SW 1271 (cell line): ENCODE measurements around the gene MFSD6L.
"Not testable (repeated sequence)": the region's sequence is repeated elsewhere in the genome, so short reads cannot be mapped to it uniquely, and the experiment has no call there.

Experiments used
- DNase-seq, 2 experiments: peaks; one replicate each; lab custom pipeline; 2025; lab: John Stamatoyannopoulos, UW

MFSD6L gene

GRCh38 chr17:8825802-8826201, 26.6 kb upstream of the MFSD6L start:
- DNase-seq: no peak

DNA sequence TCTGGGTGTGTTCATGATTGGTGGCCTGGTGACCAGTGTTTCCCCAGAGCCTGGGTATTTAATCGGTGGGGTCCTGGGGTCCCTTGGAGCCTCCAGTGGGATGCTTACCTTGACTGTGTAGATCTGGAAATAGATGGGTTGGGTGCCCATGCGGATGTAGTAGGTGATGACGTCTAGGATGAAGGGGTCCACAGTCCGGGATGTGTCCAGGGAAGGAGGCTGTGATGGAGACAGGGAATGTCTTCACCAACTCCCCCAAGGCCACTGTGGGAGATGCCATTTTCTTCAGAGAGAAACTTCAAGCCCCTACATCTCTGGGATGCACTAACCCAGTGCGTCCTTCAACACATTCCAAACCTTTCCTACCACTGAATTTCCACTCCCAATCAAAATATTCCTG, 24.1 kb upstream of the MFSD6L start:
- no peak for DNase-seq

GRCh38 chr17:8822401-8823035, 23.4 kb upstream of the MFSD6L start:
- no peak for DNase-seq

GRCh38 chr17:8821446-8822105, 22.4 kb upstream of the MFSD6L start:
- no peak for DNase-seq

DNA sequence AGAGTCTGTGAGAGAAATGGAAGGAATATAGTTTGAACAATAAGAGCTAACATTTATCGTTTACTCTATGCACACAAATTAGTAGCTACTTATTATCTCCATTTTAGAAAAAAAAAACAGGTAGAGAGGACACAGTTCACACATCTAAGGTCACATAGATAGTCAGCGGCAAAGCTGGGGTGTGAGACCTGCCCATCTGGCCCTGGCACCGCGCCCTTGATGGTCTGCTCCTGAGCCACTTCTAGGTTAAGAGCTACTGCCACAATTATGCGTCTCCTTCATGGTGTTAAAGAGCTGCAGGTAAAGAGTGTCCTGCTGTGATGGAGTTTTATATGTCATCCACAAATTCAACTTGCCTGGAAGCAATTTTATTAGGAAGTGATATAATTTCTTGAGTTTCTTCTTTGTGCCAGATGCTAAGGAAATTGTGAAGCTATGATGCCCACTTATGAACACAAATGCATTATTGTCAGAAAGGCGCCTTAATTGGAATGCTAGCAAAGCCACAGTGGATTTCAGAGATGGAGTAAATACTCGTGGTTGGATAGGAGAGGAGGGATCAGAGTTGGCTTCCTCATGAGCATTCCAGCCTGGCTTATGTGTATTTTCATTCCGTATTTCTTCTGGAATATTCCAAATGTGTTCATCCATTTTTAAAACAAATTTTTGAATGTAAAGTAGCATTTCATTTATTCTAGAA, 21.3 kb upstream of the MFSD6L start:
- no peak for DNase-seq

DNA sequence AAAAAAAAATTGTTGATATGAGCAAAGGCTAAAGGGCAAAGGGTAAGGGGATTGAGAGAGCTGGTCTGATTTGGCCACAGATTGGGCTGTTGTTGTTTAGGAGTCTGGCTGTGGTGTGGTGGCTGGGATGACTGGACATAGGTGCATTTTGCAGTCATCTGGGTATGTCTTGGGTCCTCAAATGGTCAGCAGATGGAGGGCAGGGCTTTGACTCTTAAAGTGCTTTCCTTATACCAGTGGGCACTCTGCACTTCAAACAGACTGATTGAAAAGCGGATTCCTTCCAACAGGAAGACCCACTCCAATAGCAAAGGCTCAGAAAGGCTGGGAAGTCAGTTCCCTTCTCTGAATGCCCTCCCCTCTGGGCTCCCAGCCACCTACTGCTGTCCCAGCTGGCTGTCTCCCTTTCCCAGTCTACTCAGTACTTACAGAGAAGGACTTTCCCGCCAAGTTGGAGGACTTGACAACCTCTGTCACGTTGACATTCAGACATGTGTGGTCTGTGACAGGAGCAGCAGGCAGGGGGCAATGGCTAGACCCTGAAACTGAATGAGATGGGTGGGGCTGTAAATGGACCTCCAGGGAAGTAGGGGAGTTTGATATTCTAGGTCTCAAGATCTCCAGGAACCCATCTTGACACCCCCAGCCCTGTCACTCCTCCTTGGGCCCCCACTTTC, 19.6 kb upstream of the MFSD6L start:
- no peak for DNase-seq

GRCh38 chr17:8818047-8818446, 18.9 kb upstream of the MFSD6L start:
- DNase-seq: no peak

- no peak for DNase-seq
These were observed 7.9 kb upstream of the MFSD6L start for GRCh38 chr17:8806926-8807550.

- DNase-seq: no peak
These were observed 7.2 kb upstream of the MFSD6L start for GRCh38 chr17:8806253-8806925.

DNA sequence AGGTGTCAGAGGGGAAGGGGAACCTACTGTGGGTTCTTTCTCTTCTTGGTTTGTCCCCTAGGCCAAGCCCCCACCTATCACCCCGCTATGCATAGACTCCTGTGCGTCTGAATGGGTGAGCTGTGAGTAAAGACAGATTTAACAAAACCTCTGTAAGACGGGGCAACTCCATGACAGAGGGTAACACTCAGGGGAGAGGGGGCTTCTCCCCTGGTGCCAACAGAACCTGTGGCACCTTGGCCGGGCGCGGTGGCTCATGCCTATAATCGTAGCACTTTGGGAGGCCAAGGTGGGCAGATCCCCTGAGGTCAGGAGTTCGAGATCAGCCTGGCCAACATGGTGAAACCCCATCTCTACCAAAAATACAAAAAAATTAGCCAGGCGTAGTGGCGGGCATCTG, 6.2 kb upstream of the MFSD6L start:
- not testable (repeated sequence) for DNase-seq

DNA sequence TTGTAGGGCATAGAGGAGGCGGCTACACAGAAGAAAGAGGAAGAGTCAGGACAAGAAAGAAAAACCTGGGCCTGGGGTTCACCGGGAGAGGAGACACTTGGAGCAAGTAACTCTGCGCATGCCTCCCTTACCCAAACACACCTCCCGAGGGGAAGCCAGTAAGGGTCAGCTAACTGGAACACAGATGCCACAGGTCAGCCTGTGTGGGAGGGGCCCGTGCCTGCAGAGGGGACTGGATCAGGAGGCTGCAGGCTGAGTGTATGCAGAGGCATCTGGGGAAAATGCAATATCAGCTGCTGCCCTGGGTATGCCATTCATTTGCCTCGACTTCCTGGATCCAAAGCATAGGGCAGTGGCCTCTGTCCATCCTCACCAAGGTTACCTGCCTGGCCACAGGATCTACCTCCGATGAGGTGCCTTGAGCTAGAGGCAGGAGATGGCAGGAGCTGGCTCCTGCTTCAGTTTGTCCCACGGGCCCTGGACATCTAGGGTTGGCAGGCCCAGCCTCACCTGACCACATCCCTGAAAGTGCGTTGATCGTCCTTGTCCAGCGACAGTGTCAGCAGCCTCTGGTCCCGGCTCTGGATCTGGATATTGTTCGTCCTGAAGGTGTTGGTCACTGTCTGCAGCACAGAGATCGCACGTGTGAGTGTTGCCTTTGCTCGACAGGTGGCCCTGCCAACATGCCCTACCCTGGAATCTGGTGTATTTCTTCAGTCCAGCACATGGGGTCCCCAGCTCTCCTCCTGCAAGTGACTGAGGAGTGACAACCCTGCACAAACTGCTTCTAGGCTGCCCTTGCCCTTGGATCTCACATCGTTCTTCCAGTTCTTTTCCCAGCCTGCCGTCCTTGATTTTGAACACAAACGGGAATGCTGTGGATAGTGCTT, 4.6 kb upstream of the MFSD6L start:
- DNase-seq: no peak

DNA sequence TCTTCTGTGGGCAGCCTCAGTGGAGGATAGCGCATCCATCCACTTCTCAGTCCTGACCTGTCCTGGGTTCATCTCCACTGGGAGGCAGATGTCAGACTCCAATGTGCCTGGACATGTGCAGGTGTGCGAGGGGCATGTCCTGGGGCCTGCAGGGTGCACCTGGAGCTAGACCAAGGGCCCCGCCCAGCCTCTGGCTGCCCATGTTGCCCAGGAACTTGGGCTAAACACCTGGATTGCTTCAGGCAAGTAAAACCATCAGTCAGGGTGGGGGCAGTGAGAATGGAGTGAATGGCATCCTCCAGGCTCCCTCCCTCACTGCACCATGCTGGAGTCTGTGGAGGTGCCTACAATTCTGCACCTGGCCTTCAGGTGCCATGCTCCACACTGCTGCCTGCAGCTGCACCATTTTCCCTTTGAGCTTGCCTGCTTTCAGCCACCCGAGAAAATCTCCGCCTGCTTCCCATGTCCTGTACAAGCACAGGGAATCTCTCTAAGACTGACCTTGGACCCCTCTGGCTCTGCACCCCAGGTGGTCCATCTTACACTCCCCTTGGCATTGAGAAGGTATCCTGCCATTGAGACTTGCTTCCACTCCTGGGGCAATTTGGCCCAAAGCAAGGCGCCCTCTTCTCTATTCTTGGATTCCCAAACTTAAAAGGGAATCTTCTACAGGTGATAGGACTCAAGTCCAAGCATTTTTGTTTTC, 2.1 kb upstream of the MFSD6L start:
- no peak for DNase-seq

DNA sequence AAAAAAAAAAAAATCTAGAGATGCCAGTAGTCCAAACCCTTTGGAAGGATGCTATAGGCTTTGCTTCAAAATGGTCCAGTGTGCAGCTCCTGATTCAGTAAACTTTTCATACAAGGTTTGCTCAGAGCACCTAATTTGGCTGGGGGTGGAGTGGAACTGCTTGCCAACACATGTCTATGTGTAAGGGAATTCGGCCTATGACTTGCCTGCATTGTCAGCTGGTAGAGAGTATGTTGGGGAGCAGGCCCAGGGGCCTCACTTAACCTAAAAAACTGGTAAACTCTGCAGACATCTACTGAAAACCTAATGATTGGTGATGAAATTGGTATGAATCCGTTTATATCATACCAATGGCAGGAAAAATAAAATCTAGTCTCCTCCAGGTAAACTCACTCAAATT, 1.5 kb upstream of the MFSD6L start:
- DNase-seq: no peak

- DNase-seq: no peak
These were observed 526 bp upstream of the MFSD6L start for GRCh38 chr17:8799570-8800212.

GRCh38 chr17:8798176-8798845, 854 bp downstream of the MFSD6L start:
- DNase-seq: no peak

GRCh38 chr17:8797621-8798175, 1.5 kb downstream of the MFSD6L start:
- no peak for DNase-seq

- DNase-seq: no peak
These were observed 4.5 kb downstream of the MFSD6L start for GRCh38 chr17:8794636-8795035.

GRCh38 chr17:8793649-8794048, 5.5 kb downstream of the MFSD6L start:
- no peak for DNase-seq

- no peak for DNase-seq
These were observed 6.5 kb downstream of the MFSD6L start for GRCh38 chr17:8792646-8793045.
